GM12874 (cell line): ENCODE results near the gene RAI1.
A peak's percentile ranks its signal among the peaks of the same experiment; 100 is the strongest.

ENCODE experiments used
- CTCF ChIP-seq: IDR thresholded peaks from 2 replicates; pipeline ENCODE4 v1.5.1; 2011; ENCODE audit warnings: low read depth, mild to moderate bottlenecking, control low read depth, low read length, moderate library complexity; ENCODE audit not compliant: insufficient read depth

Gene RAI1

GRCh38 chr17:17856386-17856785 is 175.1 kb downstream of the RAI1 start:
- TF ChIP-seq CTCF: no peak

- no peak for TF ChIP-seq CTCF
Observed at GRCh38 chr17:17857496-17857895, 176.2 kb downstream of the RAI1 start.

GRCh38 chr17:17859909-17860765 is 178.9 kb downstream of the RAI1 start:
- TF ChIP-seq CTCF: peak; percentile 98

DNA sequence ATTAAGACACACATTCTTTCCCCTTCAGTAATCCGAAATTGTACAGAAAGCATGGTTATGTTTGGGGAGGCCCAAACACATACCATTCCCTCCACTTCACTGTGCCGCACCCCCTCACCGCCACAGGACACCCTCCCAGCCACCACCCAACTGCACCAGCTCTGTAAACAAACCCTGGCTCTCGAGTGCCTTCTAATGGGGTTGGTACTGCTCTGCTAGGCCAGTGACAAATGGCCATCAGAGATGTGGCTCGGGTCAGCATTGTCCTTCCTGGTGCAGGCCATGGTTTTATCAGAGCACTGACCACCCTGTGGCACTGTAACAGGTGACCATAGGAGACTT is 179.5 kb downstream of the RAI1 start:
- no peak for TF ChIP-seq CTCF
